NOMO-1 treated with DMSO at 0.1 percent for 48 hours (cell line): ENCODE data around the gene TNFRSF1A.
"Not testable (repeated sequence)": the region's sequence is repeated elsewhere in the genome, so short reads cannot be mapped to it uniquely, and the experiment has no call there.

ENCODE experiments used
- DNase-seq: peaks from one replicate; lab custom pipeline; 2025; ENCODE audit not compliant: unreplicated experiment; lab: John Stamatoyannopoulos, UW

The TNFRSF1A gene

DNA sequence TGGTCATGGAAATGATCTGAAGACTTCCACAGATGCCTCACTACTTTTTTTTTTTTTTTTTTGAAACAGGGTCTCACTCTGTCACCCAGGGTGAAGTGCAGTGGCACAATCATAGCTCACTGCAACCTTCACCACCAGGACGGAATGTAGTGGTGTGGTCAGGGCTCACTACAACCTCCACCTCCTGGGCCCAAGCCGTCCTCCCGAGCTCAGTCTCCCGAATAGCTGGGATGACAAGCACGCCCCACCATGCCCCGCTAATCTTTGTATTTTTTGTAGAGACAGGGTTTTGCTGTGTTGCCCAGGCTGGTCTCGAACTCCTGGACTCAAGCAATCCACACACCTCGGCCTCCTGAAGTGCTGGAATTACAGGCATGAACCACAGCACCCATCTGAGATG is 3.3 kb downstream of the TNFRSF1A start:
- not testable (repeated sequence) for DNase-seq

DNA sequence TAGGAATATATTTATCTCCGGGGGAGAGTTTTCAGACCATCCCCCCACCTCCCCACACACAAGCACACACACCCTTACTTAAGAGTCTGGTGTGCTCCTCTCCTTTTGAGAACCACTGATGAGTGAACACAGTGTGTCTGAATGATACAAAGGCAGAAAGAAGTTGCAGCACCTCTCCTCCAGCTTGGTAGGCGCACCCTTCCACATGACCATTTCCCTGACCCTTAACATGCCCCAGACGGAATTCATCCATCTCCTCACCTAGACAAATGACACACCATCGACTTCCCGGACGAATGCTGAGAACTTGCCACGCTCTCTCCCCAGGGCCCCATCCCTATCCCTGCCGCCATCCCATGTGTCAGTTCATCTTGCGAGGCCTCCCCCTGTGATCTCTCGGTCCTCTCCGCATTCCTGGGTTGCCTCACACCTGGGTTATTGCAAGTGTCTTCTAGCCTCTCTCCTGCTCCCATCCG is 3.9 kb downstream of the TNFRSF1A start:
- DNase-seq: no peak

DNA sequence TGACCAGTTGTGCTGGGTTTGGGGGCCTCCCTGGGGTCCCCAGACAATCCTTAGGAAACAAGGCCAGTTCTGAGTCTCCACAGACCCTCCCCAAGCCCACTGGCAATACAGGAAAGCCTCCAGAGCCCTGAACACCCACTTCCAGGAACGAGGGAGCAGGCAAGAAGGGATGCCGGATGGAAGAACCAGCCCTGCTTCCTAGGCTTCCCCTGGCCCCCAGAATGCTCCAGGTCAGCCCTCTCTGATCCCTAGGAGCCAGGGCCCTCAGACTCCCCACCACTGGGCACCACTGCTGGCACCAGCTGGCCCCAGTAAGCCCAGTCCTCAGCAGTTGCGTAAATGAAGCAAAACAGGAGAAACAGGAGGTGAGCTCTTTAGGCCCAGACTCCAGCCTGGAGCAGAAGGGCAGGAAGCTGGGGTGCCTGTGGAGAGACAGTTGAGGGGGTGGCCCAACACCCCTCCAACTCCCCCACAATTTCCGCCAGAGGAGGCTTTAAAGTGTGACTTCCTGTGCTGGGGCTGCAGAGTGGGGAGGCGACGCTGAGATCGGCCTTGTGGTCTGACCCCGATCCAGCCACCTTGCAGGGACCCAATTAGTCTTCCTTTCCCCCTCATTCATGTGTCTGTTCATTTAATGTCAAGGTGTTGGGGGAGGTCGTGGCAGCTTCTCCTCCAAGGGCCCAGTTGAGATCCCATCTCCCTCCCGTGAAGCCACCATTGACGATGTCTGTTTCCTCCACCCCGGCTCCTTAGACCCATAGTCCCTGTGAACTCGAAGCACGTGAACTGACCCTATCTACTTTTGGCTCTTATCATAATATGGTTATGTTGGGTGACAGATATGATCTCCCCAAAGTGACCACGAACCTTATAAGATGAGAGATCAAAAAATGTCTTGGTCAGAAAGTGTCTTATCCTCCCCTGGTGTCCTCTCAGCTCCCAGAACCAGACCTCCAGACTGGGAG is 4.7 kb downstream of the TNFRSF1A start:
- peak; percentile 29 for DNase-seq

DNA sequence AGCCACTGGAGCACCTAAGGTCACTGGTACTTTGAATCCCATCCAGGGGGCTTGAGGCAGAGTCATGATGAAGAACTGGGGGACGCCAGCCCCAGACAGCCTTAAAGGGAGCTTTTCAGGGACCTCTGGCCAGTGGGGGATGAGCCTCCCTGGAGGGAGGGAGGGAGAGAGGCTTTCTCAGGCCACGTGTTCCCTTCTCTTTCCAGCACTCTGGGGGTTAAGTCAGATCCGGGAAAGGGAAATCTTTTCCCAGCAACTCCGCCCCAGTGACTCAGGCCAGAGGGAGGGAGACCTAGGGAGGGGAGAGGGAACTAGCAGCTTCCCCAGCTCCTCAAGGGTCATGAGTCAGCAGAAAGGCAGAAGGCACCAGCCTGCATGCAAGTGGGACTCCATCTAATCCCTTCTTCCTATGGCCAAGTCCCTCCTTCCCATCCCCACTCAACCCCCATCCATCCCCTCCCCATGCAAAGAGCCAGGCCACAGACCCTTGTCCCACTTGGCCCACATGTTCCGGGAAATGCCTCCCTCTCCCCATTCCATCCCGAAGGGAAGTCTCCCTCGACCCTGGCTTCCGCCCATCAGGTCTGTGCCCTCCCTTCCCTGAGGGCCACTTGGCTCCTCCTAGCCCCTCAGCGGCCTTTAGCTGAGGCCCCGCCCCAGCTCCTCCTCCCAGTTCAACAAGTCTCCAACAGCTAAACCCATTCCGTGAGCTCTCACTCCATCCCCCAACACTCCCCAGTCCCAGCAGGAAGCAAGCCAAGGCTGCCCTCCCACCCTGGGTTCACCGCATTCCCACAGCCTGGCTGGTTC is 5.6 kb downstream of the TNFRSF1A start:
- DNase-seq: peak; percentile 86

DNA sequence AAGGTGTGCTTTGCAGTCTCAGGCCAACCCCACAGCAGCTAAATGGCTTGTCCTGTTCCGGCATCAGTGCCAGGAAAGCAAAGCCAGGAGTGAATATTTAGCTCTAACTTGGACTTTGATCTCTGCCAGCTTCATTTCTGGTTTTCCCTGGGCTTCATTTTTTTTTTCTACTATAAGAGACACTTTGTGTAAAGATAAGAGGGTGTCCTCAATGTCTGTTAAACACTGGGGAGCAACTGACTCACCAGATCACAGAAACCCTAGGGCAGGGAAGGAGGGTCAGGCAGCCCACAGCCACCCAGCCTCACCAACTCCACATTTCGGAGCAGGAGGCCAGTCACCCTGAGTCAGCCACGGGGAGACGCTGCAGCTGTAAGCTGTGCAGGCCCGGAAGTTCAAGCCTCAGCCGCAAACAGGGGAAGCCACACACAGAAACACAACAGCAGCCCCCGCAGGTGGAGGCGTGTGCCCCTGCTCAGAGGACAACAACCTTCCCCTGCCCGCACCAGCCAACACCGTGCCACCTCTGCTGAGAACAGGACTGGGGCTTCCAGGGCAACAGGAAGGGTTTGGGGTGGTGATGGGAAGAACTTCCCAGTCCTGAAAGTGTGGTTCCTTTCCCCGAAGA is 6.3 kb downstream of the TNFRSF1A start:
- peak; percentile 72 for DNase-seq

DNA sequence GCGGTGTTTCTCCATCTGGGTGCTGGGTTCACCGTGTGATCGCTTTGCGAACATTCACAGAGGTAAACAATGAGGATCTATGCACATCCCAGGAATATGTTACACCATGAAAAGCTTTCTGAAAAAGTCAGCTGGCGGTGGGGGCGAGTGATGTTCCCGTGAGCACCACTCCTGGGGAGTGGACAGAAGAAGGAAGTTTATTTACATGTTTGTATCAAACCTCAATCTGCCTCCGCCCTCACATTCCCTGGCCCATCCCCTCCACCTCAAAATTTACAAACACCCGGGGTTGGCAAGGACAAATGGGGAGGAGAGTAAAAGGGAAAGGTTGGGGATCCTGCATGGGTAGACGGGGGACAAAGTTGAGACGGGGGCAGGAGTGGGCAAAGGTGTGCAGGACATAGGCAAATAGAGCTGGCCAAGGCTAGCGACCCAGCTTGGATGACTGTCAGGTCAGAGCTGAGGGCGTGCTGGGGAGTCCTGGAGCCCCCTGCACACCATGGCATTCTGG is 6.9 kb downstream of the TNFRSF1A start:
- no peak for DNase-seq

DNA sequence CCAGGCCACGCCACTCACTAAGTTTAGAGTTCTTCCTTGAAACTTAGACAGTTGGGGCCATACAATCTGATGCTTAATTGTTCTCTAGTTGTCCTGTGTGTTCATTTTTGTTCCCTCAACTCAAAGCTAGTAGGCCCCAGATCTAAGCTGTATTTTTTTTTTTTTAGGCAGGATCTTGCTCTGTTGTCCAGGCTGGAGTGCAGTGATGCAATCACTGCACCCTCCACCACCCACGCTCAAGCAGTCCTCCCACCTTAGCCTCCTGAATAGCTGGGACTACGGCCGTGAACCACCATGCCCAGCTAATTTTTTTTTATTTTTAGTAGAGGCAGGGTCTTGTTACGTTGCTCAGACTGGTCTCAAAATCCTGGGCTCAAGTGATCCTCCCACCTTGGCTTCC is 7.5 kb downstream of the TNFRSF1A start:
- no peak for DNase-seq

DNA sequence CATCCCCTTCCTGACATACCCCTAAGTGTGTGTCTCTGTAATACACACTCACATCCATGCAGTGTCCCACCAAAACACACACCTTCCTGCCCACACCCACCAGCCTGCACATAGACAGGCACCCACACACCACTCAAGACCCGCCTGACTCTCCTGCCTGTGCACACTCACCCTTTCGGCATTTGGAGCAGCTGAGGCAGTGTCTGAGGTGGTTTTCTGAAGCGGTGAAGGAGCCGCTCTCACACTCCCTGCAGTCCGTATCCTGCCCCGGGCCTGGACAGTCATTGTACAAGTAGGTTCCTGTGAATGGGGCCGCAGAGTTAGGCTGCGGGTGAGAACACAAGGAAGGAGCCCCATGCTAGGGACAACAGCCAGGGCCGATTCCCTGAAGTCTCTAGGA is 8.3 kb downstream of the TNFRSF1A start:
- no peak for DNase-seq

DNA sequence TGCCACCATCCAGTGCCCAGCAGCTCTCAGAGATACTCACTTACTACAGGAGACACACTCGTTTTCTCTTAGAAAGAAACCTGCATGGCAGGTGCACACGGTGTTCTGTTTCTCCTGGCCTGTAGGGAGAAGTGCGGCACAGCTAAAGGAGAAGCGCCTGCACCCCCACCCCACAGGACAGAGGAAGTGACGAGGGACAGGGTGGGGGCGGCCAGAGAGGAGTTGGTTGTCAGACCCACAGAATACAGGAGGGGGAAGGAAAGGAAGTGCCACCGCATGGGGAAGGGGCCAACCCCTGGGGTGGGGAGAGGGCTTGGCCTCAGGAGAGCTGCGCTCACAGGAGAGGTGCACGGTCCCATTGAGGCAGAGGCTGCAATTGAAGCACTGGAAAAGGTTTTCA is 8.8 kb downstream of the TNFRSF1A start:
- DNase-seq: peak; percentile 17

DNA sequence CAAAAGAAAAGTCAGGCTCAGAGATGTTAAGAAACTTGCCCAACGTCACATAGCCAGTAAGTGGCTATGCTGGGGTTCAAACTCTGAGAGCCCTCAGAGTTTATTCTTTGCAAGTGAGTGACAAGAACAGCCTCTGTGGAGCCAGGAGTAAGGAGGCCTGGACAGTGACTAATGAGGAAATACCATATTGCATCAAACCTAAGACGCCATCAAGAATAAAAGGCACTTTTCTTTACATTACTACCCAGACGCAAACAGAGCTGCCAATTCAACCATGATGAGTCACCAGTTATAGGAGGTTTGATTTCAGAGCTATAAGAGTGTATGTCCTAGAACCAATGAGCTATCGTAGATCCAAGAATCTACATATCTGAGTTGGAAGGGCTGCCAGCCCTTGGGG is 9.4 kb downstream of the TNFRSF1A start:
- peak; percentile 45 for DNase-seq

DNA sequence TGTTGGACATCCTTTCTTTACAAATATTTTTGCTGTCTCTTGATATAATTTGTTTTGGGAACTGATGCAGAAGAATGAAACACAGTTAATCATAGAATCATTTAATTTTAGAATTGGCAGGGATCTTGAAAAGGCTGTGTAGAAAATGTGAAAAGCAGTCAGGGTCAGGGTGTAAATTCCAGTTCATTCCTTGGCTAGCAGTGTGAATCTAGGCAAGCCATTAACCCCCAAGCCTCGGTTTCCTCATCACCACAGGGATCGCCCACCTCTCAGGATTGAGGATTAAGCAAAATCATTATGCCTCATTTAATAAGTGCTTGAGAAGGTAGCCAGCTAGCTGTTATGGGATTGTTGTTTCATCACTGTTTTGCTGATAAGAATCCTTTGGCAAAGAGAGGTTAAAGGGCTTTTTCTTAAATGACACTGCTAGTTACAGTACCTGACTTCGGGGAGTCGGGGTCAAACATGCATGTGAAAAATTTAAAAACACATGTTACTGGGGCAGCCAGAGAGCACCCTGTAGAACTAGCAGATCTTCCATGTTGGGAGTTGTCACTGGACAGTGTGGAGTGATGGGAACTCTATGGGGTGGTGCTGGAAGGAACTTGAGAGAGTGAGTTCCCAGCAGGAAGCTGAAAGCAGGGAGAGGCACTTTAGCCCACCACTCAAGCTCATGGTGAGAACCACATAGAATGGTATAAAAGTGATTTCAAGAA is 10.7 kb downstream of the TNFRSF1A start:
- DNase-seq: no peak

DNA sequence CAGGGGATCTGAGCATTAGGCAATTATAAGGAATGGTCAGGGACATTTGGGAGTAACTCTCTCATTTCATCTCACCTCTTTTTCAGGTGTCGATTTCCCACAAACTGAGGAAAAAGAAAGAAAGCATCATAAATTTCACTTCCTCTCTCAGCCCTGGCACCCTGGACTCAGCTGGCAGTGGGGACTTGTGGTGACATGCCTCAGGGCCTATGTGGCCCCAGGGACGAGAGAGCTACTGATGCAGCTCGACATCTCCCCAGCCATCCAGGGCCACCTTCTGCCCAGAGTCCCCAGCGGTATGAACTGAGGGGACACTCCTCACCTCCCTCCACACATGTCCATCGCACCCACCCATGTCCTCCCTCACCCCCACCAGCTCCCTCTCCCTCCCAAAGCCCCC is 11.7 kb downstream of the TNFRSF1A start:
- DNase-seq: no peak

DNA sequence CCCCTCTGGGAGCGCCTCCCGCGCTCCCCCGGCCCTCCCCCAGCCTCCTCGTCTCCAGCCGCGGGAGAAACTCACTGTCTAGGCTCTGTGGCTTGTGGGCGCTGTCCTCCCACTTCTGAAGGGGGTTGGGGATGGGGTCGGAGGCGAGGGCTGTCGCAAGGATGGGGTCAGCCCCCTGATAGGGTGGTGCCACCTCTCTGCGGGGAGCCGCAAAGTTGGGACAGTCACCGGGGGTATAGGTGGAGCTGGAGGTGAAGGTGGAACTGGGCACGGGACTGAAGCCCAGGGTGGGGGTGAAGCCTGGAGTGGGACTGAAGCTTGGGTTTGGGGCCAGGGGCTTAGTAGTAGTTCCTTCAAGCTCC is 12.2 kb downstream of the TNFRSF1A start:
- no peak for DNase-seq

DNA sequence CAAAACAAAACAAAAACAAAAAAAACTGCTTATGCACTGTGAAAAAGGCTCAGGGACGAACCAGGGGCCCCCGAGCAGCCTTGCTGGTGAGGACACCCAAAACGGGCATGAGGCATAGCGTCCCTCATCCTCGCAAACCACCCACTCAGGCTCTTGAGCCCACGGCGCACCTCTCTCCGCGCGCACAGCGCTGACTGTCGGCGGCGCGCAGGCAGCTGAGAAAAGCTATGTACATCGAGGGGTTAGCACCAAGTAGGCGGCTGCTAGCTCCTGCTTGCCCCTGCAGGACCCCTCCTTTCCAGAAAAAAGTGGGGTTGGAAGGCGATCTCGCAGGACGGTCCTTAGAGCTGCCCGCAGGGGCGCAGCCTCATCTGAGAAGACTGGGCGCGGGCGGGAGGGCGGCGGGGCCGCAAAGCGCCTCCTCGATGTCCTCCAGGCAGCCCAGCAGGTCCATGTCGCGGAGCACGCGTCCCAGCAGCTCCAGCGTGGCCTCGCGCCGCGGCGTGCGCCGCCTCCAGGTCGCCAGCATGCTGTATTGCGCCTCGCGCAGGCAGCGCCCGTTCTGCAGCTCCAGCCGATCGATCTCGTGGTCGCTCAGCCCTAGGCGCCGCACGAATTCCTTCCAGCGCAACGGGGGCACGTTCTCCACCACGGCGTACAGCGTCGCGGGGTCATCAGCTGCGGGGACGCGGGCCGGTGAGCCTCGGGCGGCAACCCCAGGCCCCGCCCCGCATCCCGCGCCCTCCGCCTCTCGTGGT is 12.8 kb downstream of the TNFRSF1A start:
- DNase-seq: no peak

DNA sequence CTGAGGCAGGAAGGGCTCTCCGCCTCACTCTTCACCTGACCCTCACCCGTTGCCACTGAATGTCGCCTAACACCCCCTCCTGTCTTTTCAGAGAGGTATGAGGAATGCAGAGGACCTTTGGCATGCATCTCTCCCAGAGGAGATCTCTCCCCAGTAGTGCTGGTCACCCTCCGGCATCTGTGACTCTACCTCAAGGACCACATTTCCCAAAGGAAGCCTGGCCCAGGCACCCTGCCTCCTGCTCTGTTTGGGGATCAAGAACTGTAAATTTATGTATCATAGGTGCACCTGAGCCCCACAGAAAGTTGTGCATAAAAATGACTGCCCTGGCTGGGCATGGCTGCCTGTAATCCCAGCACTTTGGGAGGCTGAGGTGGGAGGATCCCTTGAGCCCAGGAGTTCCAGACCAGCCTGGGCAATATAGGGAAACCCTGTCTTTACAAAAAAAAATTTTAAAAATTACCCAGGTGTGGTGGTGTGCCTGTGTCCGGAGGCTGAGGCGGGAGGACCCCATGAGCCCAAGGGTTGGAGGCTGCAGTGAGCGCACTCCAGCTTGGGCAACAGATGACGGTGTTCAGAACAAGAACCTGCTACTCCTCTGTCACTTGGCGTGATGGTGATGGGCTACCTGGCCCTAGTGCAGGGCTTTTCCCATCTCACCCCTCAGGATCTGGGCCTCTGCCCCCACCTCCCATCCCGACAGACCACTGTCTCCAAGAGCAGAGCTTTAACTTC is 13.7 kb downstream of the TNFRSF1A start:
- DNase-seq: no peak

DNA sequence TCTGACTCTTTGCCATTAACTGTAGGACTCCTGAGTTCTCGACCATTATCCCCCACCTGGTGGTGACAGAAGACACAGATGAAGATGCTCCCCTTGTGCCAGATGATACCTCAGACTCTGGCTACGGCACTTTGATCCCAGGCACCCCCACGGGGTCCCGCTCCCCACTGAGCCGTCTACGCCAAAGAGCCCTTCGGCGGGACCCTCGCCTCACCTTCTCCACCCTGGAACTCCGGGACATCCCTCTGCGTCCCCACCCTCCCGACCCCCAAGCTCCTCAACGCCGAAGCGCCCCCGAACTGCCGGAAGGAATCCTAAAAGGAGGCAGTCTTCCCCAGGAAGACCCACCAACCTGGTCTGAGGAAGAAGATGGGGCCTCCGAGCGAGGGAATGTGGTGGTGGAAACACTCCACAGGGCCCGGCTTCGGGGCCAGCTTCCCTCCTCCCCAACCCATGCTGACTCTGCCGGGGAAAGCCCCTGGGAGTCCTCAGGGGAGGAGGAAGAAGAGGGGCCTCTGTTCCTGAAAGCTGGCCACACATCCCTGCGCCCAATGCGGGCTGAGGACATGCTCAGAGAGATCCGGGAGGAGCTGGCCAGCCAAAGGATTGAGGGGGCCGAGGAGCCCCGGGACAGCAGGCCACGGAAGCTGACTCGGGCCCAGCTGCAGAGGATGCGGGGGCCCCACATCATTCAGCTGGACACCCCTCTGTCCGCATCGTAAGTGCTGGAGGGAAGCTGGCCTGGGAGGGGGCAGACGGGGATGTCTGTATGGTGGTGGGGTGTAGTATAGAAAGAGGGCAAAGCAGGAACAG is 14.4 kb downstream of the TNFRSF1A start:
- DNase-seq: no peak

DNA sequence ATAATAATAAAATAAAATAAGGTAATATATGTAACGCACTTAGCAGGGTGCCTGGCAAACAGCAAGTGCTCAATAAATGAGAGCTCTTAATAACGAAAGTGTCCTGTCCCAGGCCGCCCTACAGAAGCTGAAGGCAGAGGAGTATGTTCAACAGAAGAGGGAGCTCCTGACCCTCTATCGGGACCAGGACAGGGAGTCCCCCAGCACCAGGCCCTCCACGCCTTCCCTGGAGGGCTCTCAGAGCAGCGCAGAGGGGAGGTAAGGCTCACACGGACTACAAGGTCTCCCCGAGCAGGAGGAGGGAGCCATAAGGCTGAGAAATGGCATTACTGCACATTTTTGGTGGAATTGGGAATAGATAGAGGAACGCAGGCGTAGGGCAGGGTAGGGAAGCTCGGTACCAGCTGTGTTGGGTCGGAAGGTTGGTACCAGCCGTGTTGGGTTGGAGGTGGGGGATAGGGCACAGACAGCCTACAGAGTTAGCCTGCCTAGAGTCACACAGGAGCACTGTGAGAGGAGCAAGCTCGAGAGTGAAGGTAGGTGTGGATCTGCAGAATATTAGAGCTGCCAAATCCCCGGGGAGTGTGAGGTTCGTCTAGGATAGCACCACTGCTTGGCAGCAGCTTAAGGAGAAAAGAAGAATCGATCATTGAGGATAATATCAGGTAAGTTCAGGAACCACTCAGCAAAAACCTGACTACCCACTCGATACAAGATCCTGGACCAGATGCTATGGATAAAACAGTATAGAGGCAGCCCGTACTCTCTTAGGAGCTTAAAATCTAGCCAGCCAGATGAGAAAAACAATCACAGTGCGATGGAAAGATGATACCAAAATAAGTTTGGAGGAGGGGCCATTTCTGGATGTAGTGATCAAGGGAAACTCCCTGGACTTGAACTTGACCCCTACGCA is 15.3 kb downstream of the TNFRSF1A start:
- DNase-seq: peak; percentile 46
